HT-29 (cell line): ENCODE data around the gene ACAD11. TPM values are rescaled to one million over a fixed set of nuclear protein-coding genes. Genes with fewer than 3 reads are reported as not detected.
A peak's percentile ranks its signal among the peaks of the same experiment; 100 is the strongest.

Experiments
- DNase-seq: peaks from one replicate; pipeline ENCODE4 v3.0.0-alpha.2; 2015; ENCODE audit warnings: low spot score
- total RNA-seq: library from RNA; depleted of rRNA; stranded (reverse); fragments of >200 nt; shearing (Covaris generic); gene quantifications from 2 replicates; pipeline ENCODE4 v1.2.3, GENCODE V29; 2014

The ACAD11 gene
- total RNA-seq, 1 experiment from 2014 or later = 10.9 TPM

DNA sequence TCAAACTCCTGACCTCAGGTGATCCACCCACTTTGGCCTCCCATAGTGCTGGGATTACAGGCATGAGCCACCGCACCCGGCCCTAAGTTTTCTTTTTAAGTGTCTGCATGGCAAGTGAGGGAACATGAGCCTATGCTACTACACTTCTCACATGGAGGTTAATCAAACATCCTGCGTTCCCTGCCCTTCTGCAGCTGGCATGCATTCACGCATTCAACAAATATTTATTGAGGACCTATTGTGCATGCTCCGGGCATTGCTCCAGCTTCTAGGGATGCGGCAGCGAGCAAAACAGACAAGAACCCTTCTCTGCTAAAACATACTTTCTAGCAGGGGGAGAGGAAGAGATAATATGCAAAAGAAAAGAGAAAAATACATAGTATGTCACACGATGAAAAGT, 105.2 kb downstream of the ACAD11 start:
- no peak for DNase-seq

DNA sequence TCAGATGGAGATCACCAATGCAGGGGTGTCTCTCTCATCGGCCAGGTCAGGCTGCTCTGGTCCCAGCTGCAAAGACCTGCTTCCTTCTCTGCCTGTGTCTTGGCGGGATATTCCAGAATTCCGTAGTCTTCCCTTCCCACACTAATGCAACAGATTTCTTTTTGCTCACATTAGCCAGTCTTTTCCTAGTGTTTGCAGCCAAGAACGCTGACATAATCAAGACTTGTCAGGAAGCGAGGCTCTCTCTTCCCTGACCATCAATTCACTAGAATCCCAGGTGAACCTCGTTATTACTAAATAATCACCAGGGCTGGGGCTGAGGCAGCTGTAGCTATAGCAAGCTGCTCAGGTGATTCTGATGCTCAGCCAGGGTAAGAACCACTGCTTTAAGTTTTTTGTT, 105.8 kb downstream of the ACAD11 start:
- no peak for DNase-seq

DNA sequence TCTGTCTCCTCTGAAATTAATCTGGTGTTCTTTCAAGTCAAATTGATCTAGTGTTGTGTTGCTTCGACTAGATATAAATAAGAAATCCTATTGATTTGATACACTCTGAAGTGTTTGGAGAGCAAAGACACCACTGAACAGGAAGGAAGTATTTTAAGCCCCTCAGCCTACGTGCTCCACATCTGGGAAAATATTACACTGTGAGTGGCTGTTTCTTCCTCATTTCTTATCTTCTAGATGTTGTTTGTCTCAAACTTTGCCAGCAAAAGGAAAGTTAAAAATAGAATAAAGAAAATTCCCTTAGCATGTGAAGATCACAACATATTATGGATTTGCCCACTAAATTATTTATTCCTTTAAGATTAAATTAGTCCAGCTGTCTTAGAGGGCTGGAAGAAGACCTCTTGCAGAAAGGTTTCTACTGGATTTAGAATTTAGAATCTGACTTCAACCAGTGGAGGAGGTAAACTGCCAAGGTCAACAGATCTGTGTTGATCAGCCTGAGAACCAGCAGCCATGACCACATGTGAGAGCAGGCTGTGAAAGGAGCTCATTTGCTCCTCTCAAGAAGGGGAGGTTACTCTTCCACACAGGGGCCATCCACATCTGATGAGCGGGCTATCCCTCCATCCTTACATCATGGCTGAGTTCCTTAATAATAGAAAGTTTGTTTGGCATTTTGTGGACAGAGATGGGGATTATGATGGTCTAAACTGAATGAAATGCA, 108.9 kb downstream of the ACAD11 start:
- DNase-seq = no peak

DNA sequence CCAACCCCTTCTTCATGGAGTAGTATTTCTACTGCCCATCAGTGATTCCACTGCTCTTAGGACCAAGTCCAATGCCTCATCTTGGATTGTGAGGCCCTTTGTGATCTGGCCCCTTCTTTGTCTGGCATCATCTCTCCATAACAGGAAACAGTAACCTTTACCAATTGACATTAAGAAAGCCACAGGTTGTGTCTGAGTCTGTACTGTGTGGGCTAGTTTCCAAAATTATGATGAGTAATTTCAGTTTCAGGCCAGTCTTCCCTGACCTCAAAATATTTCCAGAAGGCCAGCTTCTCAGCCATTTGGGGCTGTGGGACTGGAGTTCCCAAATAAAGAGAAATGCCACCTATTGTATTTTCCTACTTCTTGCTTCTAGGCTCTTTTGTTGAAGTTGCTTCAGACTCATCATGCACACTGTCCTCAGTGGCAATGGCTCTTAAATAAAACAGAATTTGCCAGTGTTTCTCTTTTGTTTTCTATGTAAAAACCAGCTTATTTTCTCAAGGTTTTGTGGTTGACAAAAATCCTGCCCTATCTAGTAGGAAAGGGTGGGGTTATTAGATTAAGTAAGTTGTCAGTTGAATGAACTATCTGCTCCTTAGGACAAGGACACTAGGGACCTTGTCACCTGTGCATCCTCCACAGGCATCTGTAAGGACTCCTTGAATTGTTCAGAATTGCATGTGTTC, 109.6 kb downstream of the ACAD11 start:
- DNase-seq = no peak

DNA sequence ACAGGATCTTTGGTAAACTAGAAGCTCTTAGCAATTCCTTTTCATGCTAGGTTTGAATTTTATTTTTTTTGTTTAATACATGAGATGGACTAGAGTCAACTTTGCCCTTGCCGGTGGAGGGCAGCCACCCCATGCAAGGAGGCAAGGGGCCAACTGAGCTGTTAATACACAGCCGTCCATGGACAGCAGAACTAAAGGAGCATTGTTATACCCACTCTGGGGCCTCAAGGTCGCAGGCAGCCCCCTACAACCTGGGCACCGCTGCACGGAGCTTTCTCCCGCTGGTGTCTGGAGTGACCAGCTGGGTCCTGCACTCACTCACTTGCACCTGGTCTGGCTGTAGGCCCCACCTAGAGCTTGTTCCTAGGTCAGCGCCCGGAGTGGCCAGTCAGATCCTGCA, 110.4 kb downstream of the ACAD11 start:
- no peak for DNase-seq

DNA sequence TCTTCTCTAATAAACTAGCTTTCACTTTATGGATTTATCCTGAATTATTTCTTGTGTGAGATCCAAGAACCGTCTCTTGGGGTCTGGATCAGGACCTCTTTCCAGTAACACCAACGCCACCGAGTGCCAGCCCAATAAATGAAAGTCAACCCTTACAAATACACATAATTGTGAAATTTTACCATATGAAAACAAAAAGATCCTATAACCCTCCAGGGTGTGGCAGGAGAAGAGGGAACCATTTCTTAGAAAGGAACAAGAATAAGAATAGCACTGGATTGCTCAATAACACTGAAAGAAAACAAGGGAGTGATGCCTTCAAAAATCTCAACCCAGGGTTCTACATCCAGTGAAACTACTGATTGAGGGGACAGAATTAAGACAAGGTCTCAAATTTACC, 114.1 kb downstream of the ACAD11 start:
- no peak for DNase-seq

DNA sequence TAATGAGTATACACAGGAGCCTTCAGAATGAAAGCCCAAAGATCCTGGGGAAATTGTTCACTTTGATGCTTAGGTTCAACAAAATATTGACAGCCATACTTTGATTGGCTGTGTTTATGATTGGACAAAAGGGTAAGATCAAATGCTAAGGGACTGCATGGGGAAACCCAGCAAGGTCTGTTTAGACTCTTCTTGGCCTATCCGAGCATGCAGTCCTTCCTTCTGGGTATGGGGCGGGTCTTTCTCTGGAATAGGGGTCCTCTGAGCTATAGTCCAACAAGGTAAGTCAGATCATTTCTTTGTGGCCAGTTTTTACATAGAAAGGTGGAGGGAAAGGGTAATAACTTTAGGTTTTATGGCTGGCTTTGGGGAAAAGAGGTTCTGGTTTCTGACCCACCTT, 115.5 kb downstream of the ACAD11 start:
- no peak for DNase-seq

DNA sequence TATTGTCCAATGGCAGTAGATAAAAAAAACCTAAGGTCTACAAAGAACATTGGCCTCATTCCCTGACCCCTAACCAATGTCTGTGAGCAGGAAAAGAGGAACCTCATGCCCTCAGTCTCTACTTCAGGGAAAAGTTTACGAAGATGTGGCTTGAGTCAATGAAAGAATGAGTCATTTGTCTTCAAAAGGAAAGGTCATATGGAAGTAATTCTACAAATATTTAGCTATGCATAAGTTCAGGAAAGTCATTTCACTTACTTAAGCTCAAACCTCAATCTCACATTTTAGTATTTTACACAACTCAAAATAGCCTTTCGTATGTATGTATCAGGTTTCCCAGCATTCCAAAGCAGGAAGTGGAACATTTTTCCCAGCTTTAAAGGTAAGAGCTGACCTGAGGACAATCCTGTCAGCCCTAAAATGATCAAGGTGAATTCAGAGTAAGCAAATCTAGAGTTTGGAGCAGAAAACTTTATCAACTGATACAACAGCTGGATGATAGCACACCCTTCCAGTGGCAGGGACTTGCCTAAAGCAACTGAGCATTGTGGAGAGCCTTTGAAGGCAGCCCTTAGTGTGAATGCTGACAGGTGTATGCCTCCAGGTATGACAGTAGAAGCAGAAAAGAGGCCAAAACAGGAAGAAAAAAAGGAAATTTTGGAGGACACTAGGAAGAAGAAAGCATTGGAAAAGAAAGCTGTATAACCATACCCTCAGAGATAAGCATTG, 116.4 kb downstream of the ACAD11 start:
- DNase-seq = peak; percentile 29

DNA sequence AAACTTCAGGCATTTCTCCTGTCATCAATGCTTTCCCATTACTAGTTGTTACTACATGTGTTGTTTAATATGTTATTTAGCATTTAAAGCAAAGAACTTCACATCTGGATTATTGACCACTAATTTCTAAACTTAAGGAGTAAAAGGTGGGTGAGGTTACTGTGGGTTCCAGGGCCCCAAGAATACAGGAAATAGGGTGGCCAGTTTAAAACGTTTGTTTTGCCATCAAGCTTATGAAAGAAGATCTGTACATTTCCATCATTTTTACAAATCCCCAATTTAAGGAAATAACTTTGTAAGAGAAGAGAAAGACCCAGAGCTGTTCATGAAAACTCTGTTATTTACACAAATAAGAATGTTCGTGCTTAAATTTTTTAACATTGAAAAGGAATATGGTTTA, 117.0 kb downstream of the ACAD11 start:
- no peak for DNase-seq

DNA sequence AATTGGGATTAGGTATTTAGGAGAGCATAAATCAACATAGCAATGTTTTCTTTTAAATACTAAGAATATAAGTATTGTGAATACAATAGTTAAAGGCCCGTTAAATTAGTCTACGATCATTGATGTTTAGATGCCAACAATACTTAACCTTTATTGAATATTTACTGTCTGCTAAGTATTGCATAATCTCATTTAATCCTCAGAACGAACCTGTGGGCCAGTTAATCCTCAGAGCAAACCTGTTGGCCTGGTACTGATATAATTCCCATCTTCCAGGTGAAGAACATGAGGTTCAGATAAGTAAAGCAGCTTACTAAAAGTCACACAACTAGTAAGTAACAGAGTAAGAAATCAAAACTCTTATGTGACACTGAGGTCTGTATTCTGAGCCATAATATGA, 119.9 kb downstream of the ACAD11 start:
- no peak for DNase-seq

DNA sequence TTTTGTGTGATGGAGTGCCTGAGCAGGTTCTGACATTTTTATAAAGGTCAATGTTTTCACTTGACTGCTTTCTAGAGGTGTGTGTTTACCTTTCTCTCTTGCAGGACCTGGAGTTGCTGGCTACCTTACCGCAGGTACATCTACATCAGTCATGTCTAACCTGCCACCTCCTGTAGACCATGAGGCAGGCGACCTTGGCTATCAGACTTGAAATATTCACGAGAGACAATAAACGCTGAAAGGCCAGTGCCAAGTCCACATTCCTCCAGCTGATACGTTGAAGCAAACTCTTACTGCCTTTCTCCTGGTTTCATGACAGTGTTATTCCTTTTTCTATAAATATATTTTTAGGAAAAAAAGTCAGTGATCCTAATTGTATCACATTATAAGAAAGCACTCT, 121.5 kb downstream of the ACAD11 start:
- DNase-seq = no peak

DNA sequence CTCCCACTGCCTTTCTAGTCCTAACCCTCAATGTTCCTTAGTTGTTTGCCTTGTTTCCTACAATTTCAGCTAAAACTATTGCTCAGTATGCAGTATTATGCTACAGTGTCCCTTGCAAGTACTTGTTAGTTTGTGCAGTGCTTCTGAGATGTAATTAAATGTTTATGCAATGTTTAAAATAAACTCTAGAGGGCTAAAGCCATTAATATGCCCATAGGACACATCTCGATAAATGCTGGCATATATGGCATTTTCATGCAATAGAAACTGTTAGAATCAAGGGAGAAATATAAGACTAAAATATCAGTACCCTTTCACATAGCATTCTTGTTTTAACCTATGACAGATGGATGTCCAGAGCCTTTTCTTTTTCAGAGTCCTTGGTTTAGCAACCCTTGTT, 122.3 kb downstream of the ACAD11 start:
- peak; percentile 3 for DNase-seq

DNA sequence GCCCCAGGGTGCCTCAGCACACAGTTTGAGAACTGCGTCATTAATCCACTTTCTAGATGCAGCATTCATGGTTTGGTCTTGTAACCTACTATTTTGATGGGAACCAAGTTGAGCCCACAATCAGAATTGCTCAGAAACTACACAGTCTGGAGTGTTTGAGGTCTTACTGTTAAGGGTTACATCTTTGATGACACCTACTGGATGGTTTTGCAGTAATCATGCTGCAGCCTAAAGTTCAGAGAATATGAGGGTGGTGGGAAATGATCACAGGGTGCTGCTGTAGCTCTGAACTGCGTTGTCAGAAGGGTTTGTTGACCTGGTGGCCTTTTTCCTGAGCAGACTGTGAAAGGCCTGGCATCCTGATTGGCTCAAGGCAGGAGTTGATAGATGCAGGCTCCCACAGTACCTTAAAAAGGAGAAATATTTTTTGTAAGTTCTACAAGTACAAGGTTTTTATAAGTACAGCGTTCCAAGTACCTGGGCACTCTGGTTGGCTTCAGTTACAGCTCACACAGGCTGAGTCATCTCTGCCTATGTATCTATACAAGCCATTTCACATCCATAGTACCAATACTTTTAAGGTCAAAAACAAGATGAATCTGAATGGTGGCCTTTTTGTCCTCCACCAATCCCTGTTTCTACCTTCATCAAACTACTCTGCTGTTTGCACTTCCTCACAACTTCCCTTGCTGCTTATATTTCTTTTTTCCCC, 123.0 kb downstream of the ACAD11 start:
- DNase-seq = peak; percentile 3

DNA sequence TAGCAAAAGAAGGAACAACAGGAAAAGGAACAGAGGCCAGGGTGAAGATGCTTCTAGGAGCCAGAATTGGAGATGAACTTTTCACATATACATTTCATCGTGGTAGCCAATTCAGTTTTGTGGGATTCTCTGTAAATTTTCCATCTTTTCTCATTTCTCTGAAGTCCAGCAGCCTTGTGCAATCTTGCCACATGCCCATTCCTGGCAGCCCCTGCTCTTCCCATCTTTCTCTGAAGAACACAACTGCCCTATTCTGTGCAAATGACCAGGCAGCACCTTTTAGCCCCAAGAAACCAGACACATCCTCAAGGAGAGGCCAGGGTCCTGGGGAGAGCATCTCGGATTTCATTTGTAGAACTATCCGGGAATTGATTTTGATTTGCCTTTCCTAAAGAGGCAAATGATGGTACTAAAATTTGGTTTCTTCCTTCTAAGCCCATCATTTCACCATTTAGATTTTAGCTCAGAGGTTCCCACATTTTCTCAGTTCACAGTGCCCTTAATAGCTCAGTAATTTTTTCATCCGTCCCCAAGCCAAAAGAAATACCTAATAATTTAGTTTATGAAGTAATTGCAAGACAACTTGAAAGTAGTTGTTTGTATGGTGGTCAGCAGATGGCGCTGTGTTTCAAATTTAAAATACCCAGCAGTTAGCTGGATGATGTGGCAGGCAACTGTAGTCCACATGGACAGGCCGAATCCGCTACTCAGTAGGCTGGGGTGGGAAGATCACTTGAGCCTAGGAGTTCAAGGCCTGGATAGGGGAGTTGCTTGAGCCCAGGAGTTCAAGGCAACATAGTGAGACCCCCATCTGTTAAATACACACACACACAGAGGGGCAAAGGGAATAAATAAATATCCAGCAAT, 123.8 kb downstream of the ACAD11 start:
- peak; percentile 81 for DNase-seq

DNA sequence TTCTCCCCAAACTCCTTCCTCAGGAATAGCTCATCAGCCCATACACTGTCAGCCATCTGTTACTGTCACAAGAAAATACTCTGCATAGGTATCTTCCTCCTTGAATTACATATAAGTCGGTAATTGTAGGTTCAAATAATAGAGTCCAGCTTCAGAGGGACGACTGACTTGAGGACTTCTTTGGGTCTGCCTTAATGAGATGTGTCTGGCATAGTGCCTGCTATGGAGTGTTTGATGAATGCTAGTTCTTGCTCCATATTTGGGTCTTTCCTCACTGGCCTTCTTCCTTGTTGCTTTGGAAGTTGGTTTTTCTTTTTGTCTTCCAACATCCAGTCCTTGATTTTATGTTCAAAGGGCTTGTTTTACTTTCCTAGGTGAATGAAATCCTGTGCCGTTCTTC, 129.0 kb downstream of the ACAD11 start:
- no peak for DNase-seq

DNA sequence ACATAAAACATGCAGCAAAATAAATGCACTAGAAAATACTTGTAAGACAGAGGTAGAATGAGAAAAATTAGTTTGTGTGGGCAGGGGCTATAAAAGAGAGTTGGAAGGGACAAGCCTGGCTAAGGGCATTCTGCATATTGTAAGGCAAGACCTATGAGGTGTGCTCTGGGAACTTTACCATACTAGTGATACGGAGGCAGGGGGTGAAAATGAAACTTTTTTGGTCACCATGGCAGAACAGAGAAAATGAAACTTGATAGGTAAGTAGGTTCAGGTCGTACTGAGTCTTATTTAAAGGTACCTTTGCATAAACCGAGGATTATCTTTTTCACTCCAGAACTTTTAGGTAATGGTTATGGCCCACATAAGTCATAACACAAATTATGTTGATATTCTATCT, 137.3 kb downstream of the ACAD11 start:
- DNase-seq = no peak

DNA sequence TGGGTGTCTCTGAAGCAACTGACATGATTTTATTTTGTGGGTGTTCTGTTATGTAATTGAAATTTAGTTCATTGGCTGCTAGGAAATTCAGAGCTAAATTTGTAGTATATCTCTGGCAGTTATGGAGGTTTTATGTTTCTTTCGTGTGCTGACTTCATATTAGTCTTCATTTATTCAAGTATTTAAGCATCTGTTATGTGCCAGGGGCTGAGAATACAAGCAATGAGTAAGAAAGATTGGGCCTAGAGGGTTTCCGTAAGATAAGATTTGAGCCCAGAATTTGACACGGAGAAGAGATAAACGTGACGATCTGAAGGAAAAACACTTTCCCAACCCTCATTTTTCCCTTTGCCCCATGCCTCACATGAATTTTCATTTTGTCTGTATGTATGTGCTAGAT, 137.7 kb downstream of the ACAD11 start:
- DNase-seq = no peak

DNA sequence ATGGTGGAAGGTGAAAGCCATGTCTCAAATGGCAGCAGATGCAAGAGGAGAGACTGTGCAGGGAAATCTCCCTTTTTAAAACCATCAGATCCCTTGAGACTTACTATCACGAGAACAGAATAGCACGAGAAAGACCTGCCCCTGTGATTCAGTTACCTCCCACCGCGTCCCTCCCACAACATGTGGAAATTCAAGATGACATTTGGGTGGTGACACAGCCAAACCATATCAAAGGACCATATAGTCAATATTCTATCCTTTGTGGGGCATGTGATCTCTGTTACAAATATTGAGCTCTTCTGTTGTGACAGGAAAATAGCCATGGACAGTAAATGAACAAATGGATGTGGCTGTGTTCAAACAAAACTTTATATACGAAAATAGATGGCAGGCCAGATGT, 139.7 kb downstream of the ACAD11 start:
- no peak for DNase-seq

DNA sequence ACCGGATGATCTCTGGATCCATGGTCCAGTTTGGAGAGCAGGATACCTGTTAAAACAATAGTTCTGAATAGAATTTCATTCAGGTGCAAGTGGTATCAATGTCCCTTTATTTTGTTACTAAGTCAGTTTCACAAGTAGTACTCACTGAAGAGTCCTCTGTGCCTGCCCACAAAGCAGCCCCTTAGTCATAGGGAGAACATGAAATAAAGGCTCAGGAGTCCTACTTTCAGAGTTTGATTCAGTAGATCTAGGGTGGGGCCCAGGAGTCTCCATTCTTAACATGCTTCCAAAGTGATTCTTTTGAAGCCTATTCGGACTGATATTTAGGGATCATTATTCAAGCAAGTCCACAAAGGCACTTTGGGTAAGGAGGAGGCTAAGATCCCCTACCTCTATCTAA, 142.3 kb downstream of the ACAD11 start:
- DNase-seq = no peak

DNA sequence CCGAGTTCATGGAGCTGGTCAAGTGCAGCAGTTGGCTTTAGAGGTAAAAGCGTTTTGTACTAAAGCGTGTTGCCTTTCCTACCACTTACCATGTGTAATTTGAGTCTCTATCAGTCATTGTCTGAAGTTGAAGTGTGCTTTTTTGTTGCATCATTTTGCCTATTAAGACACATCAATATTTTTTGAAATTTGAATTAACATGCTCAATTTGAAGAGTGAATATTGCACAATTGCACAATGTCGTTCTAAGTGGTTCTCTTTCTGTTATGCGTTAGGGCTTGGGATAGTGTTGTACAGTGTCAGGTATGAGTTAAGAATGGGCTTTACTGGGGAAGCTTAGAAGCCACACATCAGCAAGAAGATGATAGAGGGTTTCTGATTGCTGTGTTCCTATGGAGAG, 146.6 kb downstream of the ACAD11 start:
- DNase-seq = no peak

DNA sequence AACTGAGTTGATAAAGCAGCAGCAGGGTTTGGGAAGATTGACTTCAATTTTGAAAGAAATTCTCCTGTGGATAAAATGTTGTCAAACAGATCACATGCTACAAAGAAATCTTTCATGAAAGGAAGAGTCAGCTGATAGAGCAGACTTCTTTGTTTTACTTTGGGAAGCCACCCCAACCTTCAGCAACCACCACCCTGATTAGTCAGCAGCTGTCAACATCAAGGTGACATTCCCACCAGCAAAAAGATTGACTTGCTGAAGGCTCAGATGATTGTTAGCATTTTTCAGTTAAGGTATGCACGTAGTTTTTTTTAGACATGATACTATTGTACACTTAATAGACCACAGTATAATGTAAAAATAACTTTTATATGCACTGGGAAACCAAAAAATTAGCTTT, 150.1 kb downstream of the ACAD11 start:
- no peak for DNase-seq
